Measurements from ENCODE around the gene PLEKHO1. TPM values are rescaled to one million over a fixed set of nuclear protein-coding genes. Genes with fewer than 3 reads are reported as not detected.

PLEKHO1 gene
- polyA plus RNA-seq, 10 donors: 64.0 to 93.4 (median 78.0) TPM

Other genes with a start within 250 kb of the PLEKHO1 start
- gene SV2A, start 232.1 kb upstream of the PLEKHO1 start, polyA plus RNA-seq (ENCODE audit: insufficient read length in 10 of 10): 1 to 10 TPM; 3.0 to 5.6 (median 3.6) TPM
- gene SF3B4, start 222.1 kb upstream of the PLEKHO1 start, polyA plus RNA-seq (ENCODE audit: insufficient read length in 10 of 10): 10 to 100 TPM; 35.8 to 52.0 (median 41.4) TPM
- 10 to 100 TPM; 13.2 to 39.5 (median 18.4) TPM for gene MTMR11, start 213.0 kb upstream of the PLEKHO1 start, polyA plus RNA-seq (ENCODE audit: insufficient read length in 10 of 10)
- gene OTUD7B, start 139.2 kb upstream of the PLEKHO1 start, polyA plus RNA-seq (ENCODE audit: insufficient read length in 10 of 10): 10 to 100 TPM; 11.4 to 15.5 (median 14.3) TPM
- 10 to 100 TPM; 38.4 to 60.2 (median 47.9) TPM for gene VPS45, start 82.1 kb upstream of the PLEKHO1 start, polyA plus RNA-seq (ENCODE audit: insufficient read length in 10 of 10)
- 10 to 100 TPM; 35.6 to 54.5 (median 44.6) TPM for gene ANP32E, start 86.2 kb downstream of the PLEKHO1 start, polyA plus RNA-seq (ENCODE audit: insufficient read length in 10 of 10)
- gene CA14, start 107.9 kb downstream of the PLEKHO1 start, polyA plus RNA-seq (ENCODE audit: insufficient read length in 10 of 10): 1 to 10 TPM; 2.9 to 9.7 (median 5.1) TPM
- 100 to 1,000 TPM in 8 of 10 donors, 10 to 100 TPM in 2; 97.3 to 128 (median 112) TPM for gene APH1A, start 119.1 kb downstream of the PLEKHO1 start, polyA plus RNA-seq (ENCODE audit: insufficient read length in 10 of 10)
- gene C1orf54, start 122.9 kb downstream of the PLEKHO1 start, polyA plus RNA-seq (ENCODE audit: insufficient read length in 10 of 10): 10 to 100 TPM; 28.6 to 60.0 (median 40.3) TPM
- 1 to 10 TPM; 1.7 to 5.8 (median 3.3) TPM for gene CIART, start 132.6 kb downstream of the PLEKHO1 start, polyA plus RNA-seq (ENCODE audit: insufficient read length in 10 of 10)
- 10 to 100 TPM; 39.9 to 59.1 (median 44.1) TPM for gene MRPS21, start 143.9 kb downstream of the PLEKHO1 start, polyA plus RNA-seq (ENCODE audit: insufficient read length in 10 of 10)
- 10 to 100 TPM; 26.8 to 66.6 (median 37.7) TPM for gene PRPF3, start 171.6 kb downstream of the PLEKHO1 start, polyA plus RNA-seq (ENCODE audit: insufficient read length in 10 of 10)
- 10 to 100 TPM; 20.8 to 29.3 (median 24.4) TPM for gene RPRD2, start 214.2 kb downstream of the PLEKHO1 start, polyA plus RNA-seq (ENCODE audit: insufficient read length in 10 of 10)